ENCODE results near the gene CDYL. TPM values are rescaled to one million over a fixed set of nuclear protein-coding genes. Genes with fewer than 3 reads are reported as not detected.
A peak's percentile ranks its signal among the peaks of the same experiment; 100 is the strongest.

CDYL gene
- total and polyA plus RNA-seq, 10 donors = 6.8 to 48.4 (median 35.3) TPM

- TF ChIP-seq POLR2A (IDR thresholded peaks at IDR 0.05) (no peak), POLR2AphosphoS5 (IDR thresholded peaks at IDR 0.05) (no peak), CTCF (IDR thresholded peaks at IDR 0.05 in 8 of 11, conservative IDR thresholded peaks at IDR 0.05 in 3 of 11) (no peak)
- Histone ChIP-seq H3K27me3 (replicated peaks in 1 of 7) (no peaks in the 10 kb centered on the region), H3K4me1 (peaks cover 0 to 48% (median 37%) of the 10 kb centered on the region in 6 donors), H3K27ac (peak overlapping the region in 4 of 8 donors; percentile 46 to 67 (median 50)), H3K9me3 (no peaks in the 10 kb centered on the region), H3K4me3 (peak overlapping the region in 1 of 8 donors; percentile 24), H3K36me3 (peaks cover 0 to 48% (median 0%) of the 10 kb centered on the region in 6 donors)
- 49 to 58% (median 53%) methylated on average over 11 of the region's 11 CpGs for WGBS, 5 donors
- intact Hi-C loops (cut with DNase I; ENCODE audit: low total_unique reads) = no loop called here
- DNase-seq = no peak
Observed at GRCh38 chr6:4906293-4907276, 130.4 kb downstream of the CDYL start.

- TF ChIP-seq POLR2A (IDR thresholded peaks at IDR 0.05) (no peak), POLR2AphosphoS5 (IDR thresholded peaks at IDR 0.05) (no peak), CTCF (IDR thresholded peaks at IDR 0.05 in 8 of 11, conservative IDR thresholded peaks at IDR 0.05 in 3 of 11) (no peak)
- Histone ChIP-seq H3K27me3 (replicated peaks in 1 of 7) (no peaks in the 10 kb centered on the region), H3K36me3 (peaks cover 0 to 48% (median 0%) of the 10 kb centered on the region in 6 donors), H3K9me3 (no peaks in the 10 kb centered on the region), H3K27ac (no peak overlapping the region), H3K4me3 (no peak overlapping the region), H3K4me1 (peaks cover 0 to 37% (median 28%) of the 10 kb centered on the region in 6 donors)
- intact Hi-C loops (cut with DNase I; ENCODE audit: low total_unique reads) = no loop called here
- DNase-seq = no peak
- WGBS, 5 donors = 63 to 79% (median 72%) methylated on average over 6 of the region's 6 CpGs
Observed at GRCh38 chr6:4907602-4908001, 131.4 kb downstream of the CDYL start.

- no peaks in the 10 kb centered on the region for H3K27me3 ChIP-seq (replicated peaks in 1 of 7)
- intact Hi-C loops (cut with DNase I; ENCODE audit: low total_unique reads) = no loop called here
- H3K9me3 ChIP-seq = no peaks in the 10 kb centered on the region
- H3K4me3 ChIP-seq = no peak overlapping the region
- H3K27ac ChIP-seq = no peak overlapping the region
- 95 to 100% (median 97%) methylated on average over 4 of the region's 4 CpGs for WGBS, 5 donors
- no peak for TF ChIP-seq POLR2AphosphoS5 (IDR thresholded peaks at IDR 0.05)
- TF ChIP-seq POLR2A (IDR thresholded peaks at IDR 0.05) = no peak
- no peak for TF ChIP-seq CTCF (IDR thresholded peaks at IDR 0.05 in 8 of 11, conservative IDR thresholded peaks at IDR 0.05 in 3 of 11)
- no peak for DNase-seq
- peaks cover 0 to 44% (median 0%) of the 10 kb centered on the region in 6 donors for H3K36me3 ChIP-seq
- peaks cover 0 to 40% (median 29%) of the 10 kb centered on the region in 6 donors for H3K4me1 ChIP-seq
Observed at GRCh38 chr6:4908062-4908461, 131.9 kb downstream of the CDYL start.

- intact Hi-C loops (cut with DNase I; ENCODE audit: low total_unique reads) = no loop called here
- Histone ChIP-seq H3K4me3 (no peak overlapping the region), H3K36me3 (peaks cover 0 to 37% (median 0%) of the 10 kb centered on the region in 6 donors)
Observed at GRCh38 chr6:4909063-4909706, 133.0 kb downstream of the CDYL start.

More at GRCh38 chr6:4909063-4909706, 133.0 kb downstream of the CDYL start:
- DNase-seq = no peak
- TF ChIP-seq CTCF (IDR thresholded peaks at IDR 0.05 in 8 of 11, conservative IDR thresholded peaks at IDR 0.05 in 3 of 11) = no peak
- TF ChIP-seq POLR2AphosphoS5 (IDR thresholded peaks at IDR 0.05) = no peak
- TF ChIP-seq POLR2A (IDR thresholded peaks at IDR 0.05) = no peak
- no peaks in the 10 kb centered on the region for H3K27me3 ChIP-seq (replicated peaks in 1 of 7)
- WGBS, 5 donors = 82 to 88% (median 87%) methylated on average over 10 of the region's 10 CpGs
- H3K9me3 ChIP-seq = no peaks in the 10 kb centered on the region
- H3K27ac ChIP-seq = no peak overlapping the region
- peaks cover 0 to 50% (median 37%) of the 10 kb centered on the region in 6 donors for H3K4me1 ChIP-seq
